H1 (cell line): Measurements from ENCODE around the gene ARHGEF25. TPM values are rescaled to one million over a fixed set of nuclear protein-coding genes. Genes with fewer than 3 reads are reported as not detected.

Experiments used
- CTCF ChIA-PET: fragments of 300-600 bp; sonication (Branson Sonifier 250); formaldehyde crosslinking; loops from one replicate; lab custom pipeline; 2021; ENCODE audit not compliant: partially characterized antibody; lab: Charles Lee
- POLR2A ChIA-PET: fragments of 300-600 bp; sonication (Branson Sonifier 250); formaldehyde crosslinking; loops from one replicate; lab custom pipeline; 2021; ENCODE audit warnings: inconsistent platforms; ENCODE audit not compliant: partially characterized antibody; lab: Charles Lee
- DNase-seq, 2 experiments: peaks; one replicate each; pipeline versions ENCODE4 v3.0.0 to v3.0.0-alpha.2; 2010 to 2022; ENCODE audit warnings: low spot score in 2 of 2, low read depth in 1 of 2, mixed read lengths in 1 of 2
- FAIRE-seq: peaks from 2 replicates; lab custom pipeline; 2011; peaks lifted over from hg19 to GRCh38; lab: Jason Lieb, UNC
- H2AFZ ChIP-seq: 2 replicates; pipeline ENCODE4 v1.8.1; 2012; ENCODE audit warnings: low read length, inconsistent platforms
- H2AK5ac ChIP-seq: 2 replicates; pipeline ENCODE4 v1.6.1; 2013; ENCODE audit warnings: low read depth, low read length
- H2BK120ac ChIP-seq: replicated peaks from 2 replicates; pipeline ENCODE3; 2013; ENCODE audit warnings: low read depth, low read length, inconsistent platforms
- H2BK12ac ChIP-seq: 2 replicates; pipeline ENCODE4 v1.6.1; 2013; ENCODE audit warnings: low read depth, low read length
- H2BK15ac ChIP-seq: 2 replicates; pipeline ENCODE4 v1.6.1; 2013; ENCODE audit warnings: low read length
- H2BK20ac ChIP-seq: 2 replicates; pipeline ENCODE4 v1.6.1; 2013; ENCODE audit warnings: low read length
- H2BK5ac ChIP-seq: 2 replicates; pipeline ENCODE4 v1.6.1; 2013; ENCODE audit warnings: low read depth, low read length
- H3K14ac ChIP-seq: 2 replicates; pipeline ENCODE4 v1.6.1; 2013; ENCODE audit warnings: inconsistent platforms; ENCODE audit not compliant: insufficient read length
- H3K18ac ChIP-seq: 2 replicates; pipeline ENCODE4 v1.6.1; 2013; ENCODE audit warnings: low read length; ENCODE audit errors: extremely low read depth
- H3K23ac ChIP-seq: 2 replicates; pipeline ENCODE4 v1.6.1; 2013; ENCODE audit warnings: inconsistent platforms; ENCODE audit not compliant: insufficient read length
- H3K23me2 ChIP-seq: 2 replicates; pipeline ENCODE4 v1.6.1; 2013; ENCODE audit warnings: low read depth, low read length
- H3K27ac ChIP-seq: 2 replicates; pipeline ENCODE4 v1.6.1; 2011; ENCODE audit warnings: low read depth, low read length, inconsistent platforms
- H3K27me3 ChIP-seq, 4 experiments: replicated peaks in 1 of 4; 1 replicate in 1 of 4; 2 replicates in 3 of 4; pipeline versions ENCODE4 v1.6.1 to v1.8.1; 2011 to 2013; ENCODE audit warnings: low read length in 3 of 4, mild to moderate bottlenecking in 3 of 4, inconsistent platforms in 2 of 4, mixed read lengths in 2 of 4, moderate library complexity in 1 of 4; ENCODE audit not compliant: control insufficient read depth in 3 of 4, insufficient read depth in 3 of 4; ENCODE audit errors: extremely low read depth in 1 of 4
- H3K36me3 ChIP-seq, 4 experiments: 2 replicates each; pipeline versions ENCODE4 v1.6.1 to v1.8.1; 2011 to 2013; ENCODE audit warnings: mild to moderate bottlenecking in 4 of 4, low read length in 3 of 4, moderate library complexity in 2 of 4, control low read depth in 1 of 4, inconsistent platforms in 1 of 4; ENCODE audit not compliant: insufficient read depth in 4 of 4, control insufficient read depth in 2 of 4
- H3K4ac ChIP-seq: replicated peaks from 2 replicates; pipeline ENCODE3; 2013; ENCODE audit warnings: low read length, low read depth, mixed read lengths, inconsistent platforms; ENCODE audit not compliant: insufficient read length
- H3K4me1 ChIP-seq, 4 experiments: replicated peaks in 1 of 4; 1 replicate in 1 of 4; 2 replicates in 3 of 4; pipeline versions ENCODE4 v1.6.1 to v1.8.1; 2011 to 2013; ENCODE audit warnings: low read length in 3 of 4, inconsistent platforms in 2 of 4, mixed read lengths in 1 of 4; ENCODE audit not compliant: insufficient read depth in 4 of 4, control insufficient read depth in 3 of 4
- H3K4me2 ChIP-seq, 2 experiments: 2 replicates each; pipeline versions ENCODE4 v1.6.1 to v1.8.1; 2011 to 2013; ENCODE audit warnings: low read depth in 2 of 2, low read length in 2 of 2, control low read depth in 1 of 2, inconsistent platforms in 1 of 2, mild to moderate bottlenecking in 1 of 2; ENCODE audit not compliant: insufficient read depth in 1 of 2
- H3K4me3 ChIP-seq, 4 experiments: fragments of 200-600, 300-600 bp in 1 of 4; sonication (generic), shearing (Covaris generic), sonication (Bioruptor Twin) in 1 of 4; 2 replicates each; pipeline versions ENCODE4 v1.5.1 to v1.8.1; 2011 to 2016; ENCODE audit warnings: low read length in 4 of 4, low read depth in 3 of 4, control low read depth in 2 of 4, inconsistent platforms in 2 of 4, mild to moderate bottlenecking in 2 of 4, mixed read lengths in 1 of 4, moderate library complexity in 1 of 4; ENCODE audit not compliant: insufficient read depth in 2 of 4; ENCODE audit errors: extremely low read depth in 1 of 4
- H3K56ac ChIP-seq: replicated peaks from 2 replicates; pipeline ENCODE3; 2013; ENCODE audit warnings: low read depth, mild to moderate bottlenecking, mixed read lengths, low read length, inconsistent platforms; ENCODE audit not compliant: insufficient read length
- H3K79me1 ChIP-seq: 2 replicates; pipeline ENCODE4 v1.6.1; 2013; ENCODE audit warnings: low read depth, low read length, control low read depth
- H3K79me2 ChIP-seq, 2 experiments: 2 replicates each; pipeline versions ENCODE4 v1.6.1 to v1.8.1; 2012 to 2013; ENCODE audit warnings: low read length in 2 of 2, mild to moderate bottlenecking in 2 of 2, inconsistent platforms in 1 of 2; ENCODE audit not compliant: insufficient read depth in 2 of 2, control insufficient read depth in 1 of 2
- H3K9ac ChIP-seq, 4 experiments: replicated peaks in 1 of 4; 1 replicate in 1 of 4; 2 replicates in 3 of 4; pipeline versions ENCODE4 v1.6.1 to v1.8.1; 2011 to 2013; ENCODE audit warnings: low read depth in 3 of 4, low read length in 3 of 4, control low read depth in 2 of 4, mild to moderate bottlenecking in 2 of 4, moderate library complexity in 2 of 4, inconsistent platforms in 1 of 4; ENCODE audit errors: extremely low read depth in 1 of 4
- H3K9me3 ChIP-seq, 2 experiments: 2 replicates each; pipeline versions ENCODE4 v1.6.1 to v1.8.1; 2012 to 2013; ENCODE audit warnings: mild to moderate bottlenecking in 2 of 2, moderate library complexity in 2 of 2, control low read depth in 1 of 2, inconsistent platforms in 1 of 2, low read depth in 1 of 2, low read length in 1 of 2, mixed read lengths in 1 of 2; ENCODE audit not compliant: insufficient read depth in 2 of 2
- H4K20me1 ChIP-seq, 2 experiments: replicated peaks in 1 of 2; 2 replicates each; pipeline versions ENCODE3 to v1.8.1; 2011 to 2013; ENCODE audit warnings: inconsistent platforms in 2 of 2, low read length in 2 of 2, mild to moderate bottlenecking in 1 of 2; ENCODE audit not compliant: insufficient read depth in 2 of 2, control insufficient read depth in 1 of 2
- H4K5ac ChIP-seq: 2 replicates; pipeline ENCODE4 v1.6.1; 2013; ENCODE audit warnings: low read length, low read depth, mixed read lengths, inconsistent platforms; ENCODE audit not compliant: insufficient read length
- H4K8ac ChIP-seq: 2 replicates; pipeline ENCODE4 v1.8.0; 2013; ENCODE audit warnings: mild to moderate bottlenecking, moderate library complexity, low read length, inconsistent platforms; ENCODE audit not compliant: insufficient read depth; ENCODE audit errors: extremely low read depth
- H4K91ac ChIP-seq: replicated peaks from 2 replicates; pipeline ENCODE3; 2013; ENCODE audit warnings: low read length, mixed read lengths, inconsistent platforms; ENCODE audit not compliant: insufficient read length
- EP300 ChIP-seq, 2 experiments: IDR thresholded peaks; 1 replicate in 1 of 2; 2 replicates in 1 of 2; pipeline ENCODE4 v1.6.1; 2011 to 2012; ENCODE audit warnings: low read depth in 2 of 2, low read length in 2 of 2, mild to moderate bottlenecking in 2 of 2, borderline replicate concordance in 1 of 2, inconsistent platforms in 1 of 2, moderate library complexity in 1 of 2
- polyA plus RNA-seq, 7 experiments: library from polyadenylated mRNA; depleted of rRNA in 3 of 7; stranded (reverse) in 5 of 7; unstranded in 2 of 7; fragments of >200 nt in 5 of 7; fragments of 200-250 nt in 2 of 7; gene quantifications; 1 replicate in 5 of 7; 2 replicates in 1 of 7; 4 replicates in 1 of 7; pipeline versions ENCODE4 v1.2.1 to v1.2.3, GENCODE V29; 2011 to 2013; ENCODE audit warnings: missing spikeins in 2 of 7, mixed read lengths in 2 of 7
- total RNA-seq: library from RNA; stranded (reverse); fragmentation: NEBNext Ultra II Directional; extraction: Animal tissue kit (Norgen Biotek cat#: 25700); gene quantifications from 2 replicates; pipeline ENCODE4 v1.2.1, GENCODE V29; 2021

ARHGEF25 gene
- total and polyA plus RNA-seq, 2 of the 8 experiments (the other 6 are each of a cell fraction or from before 2014, with no cell fraction given): 5.9 to 8.8 TPM

DNA sequence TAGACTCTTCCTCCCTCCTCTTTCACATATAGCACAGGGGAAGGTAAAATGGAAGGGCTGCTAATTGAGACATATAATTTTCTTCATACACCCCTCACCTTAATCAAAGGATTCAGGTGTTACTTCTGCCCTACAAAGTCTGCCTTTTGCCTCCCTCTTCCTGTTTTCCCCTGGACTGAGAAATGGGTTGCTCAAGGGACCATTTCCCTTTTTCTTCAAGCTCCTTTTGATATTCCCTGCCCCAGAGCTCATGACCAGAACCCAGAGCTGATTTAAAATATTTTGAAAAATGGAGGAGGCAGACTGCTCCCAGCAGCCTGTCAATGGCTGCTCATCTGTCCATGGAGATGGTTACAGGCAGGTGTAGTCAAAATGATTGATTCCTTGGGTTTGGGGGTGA, 26.5 kb upstream of the ARHGEF25 start:
- no peak overlapping the region for H3K4me2 ChIP-seq

More for the DNA sequence above, 26.5 kb upstream of the ARHGEF25 start:
- ChIA-PET CTCF (interaction anchor here (1.1 to 7.8 kb wide), 17 partner anchors 9 to 160 kb away, joined by 3 to 201 read pairs (median 16); partner anchors contain the start of genes ARHGEF25, B4GALNT1, DTX3 and TSPAN31), POLR2A (interaction anchor here (1.1 to 1.5 kb wide), 4 partner anchors 21 to 41 kb away, joined by 3 to 6 read pairs (median 4); no protein-coding TSS in a partner anchor)
- Histone ChIP-seq H3K23ac (no peak overlapping the region), H3K27me3 (no peaks in the 10 kb centered on the region), H2BK12ac (no peak overlapping the region), H3K4me3 (no peak overlapping the region), H2AFZ (no peak overlapping the region), H4K91ac (no peak overlapping the region), H2BK5ac (no peak overlapping the region), H3K27ac (no peak overlapping the region), H3K14ac (no peak overlapping the region), H4K20me1 (peaks cover 3 to 4% of the 10 kb centered on the region in 2 experiments), H2BK15ac (no peak overlapping the region), H3K4ac (no peak overlapping the region), H3K79me2 (no peaks in the 10 kb centered on the region), H2BK120ac (no peak overlapping the region), H2AK5ac (no peak overlapping the region), H4K5ac (no peak overlapping the region), H3K36me3 (peaks cover 7 to 34% (median 11%) of the 10 kb centered on the region in 4 experiments; a peak in 7 of 8 replicates), H3K9me3 (no peaks in the 10 kb centered on the region), H3K4me1 (no peaks in the 10 kb centered on the region), H3K56ac (no peak overlapping the region), H4K8ac (no peak overlapping the region), H2BK20ac (no peak overlapping the region), H3K23me2 (no peaks in the 10 kb centered on the region), H3K79me1 (no peaks in the 10 kb centered on the region)
- FAIRE-seq: no peak
- DNase-seq: no peak
- TF ChIP-seq EP300 (IDR thresholded peaks at IDR 0.05; ENCODE audit: borderline replicate concordance in 1 of 2, low read depth in 2 of 2, low read length in 2 of 2): no peak
- TF ChIP-seq, all 59 proteins: peak for 0
- H3K18ac ChIP-seq: no peak overlapping the region
- no peak overlapping the region for H3K9ac ChIP-seq
